Measurements from ENCODE around the gene OMP.

The OMP gene

GRCh38 chr11:77120571-77120970 lies 17.9 kb downstream of the OMP start:
- Histone ChIP-seq H3K27ac (ENCODE audit: extremely low read depth, low read depth, low read length) (no peak overlapping the region), H3K4me3 (ENCODE audit: low read depth, low read length) (no peak overlapping the region), H3K9me3 (ENCODE audit: control insufficient read depth, insufficient read depth, low read depth, low read length) (no peaks in the 10 kb centered on the region), H3K36me3 (ENCODE audit: control insufficient read depth in 2 of 2, insufficient read depth in 1 of 2, low read length in 2 of 2) (no peaks in the 10 kb centered on the region), H3K4me1 (ENCODE audit: control insufficient read depth, insufficient read depth, low read length) (no peaks in the 10 kb centered on the region)
- ChIA-PET CTCF (interaction anchor here (0.7 to 1.4 kb wide), 3 partner anchors 7 to 386 kb away, joined by 3 to 4 read pairs (median 3); no protein-coding TSS in a partner anchor), POLR2A (no interaction called here)
- TF ChIP-seq ZNF518A (tag by site-specific recombination; conservative IDR thresholded peaks at IDR 0.05; ENCODE audit: low read depth), result no peak
- TF ChIP-seq ZNF76 (tag by site-specific recombination; IDR thresholded peaks at IDR 0.05; ENCODE audit: borderline replicate concordance, low read depth), result no peak
- TF ChIP-seq ZSCAN16 (tag by site-specific recombination; IDR thresholded peaks at IDR 0.05), result no peak
- no peak for TF ChIP-seq ZNF510 (tag by site-specific recombination; IDR thresholded peaks at IDR 0.05; ENCODE audit: insufficient replicate concordance)
- no peak for TF ChIP-seq PRDM2 (tag by site-specific recombination; IDR thresholded peaks at IDR 0.05; ENCODE audit: borderline replicate concordance)
- TF ChIP-seq, protein P1, sequence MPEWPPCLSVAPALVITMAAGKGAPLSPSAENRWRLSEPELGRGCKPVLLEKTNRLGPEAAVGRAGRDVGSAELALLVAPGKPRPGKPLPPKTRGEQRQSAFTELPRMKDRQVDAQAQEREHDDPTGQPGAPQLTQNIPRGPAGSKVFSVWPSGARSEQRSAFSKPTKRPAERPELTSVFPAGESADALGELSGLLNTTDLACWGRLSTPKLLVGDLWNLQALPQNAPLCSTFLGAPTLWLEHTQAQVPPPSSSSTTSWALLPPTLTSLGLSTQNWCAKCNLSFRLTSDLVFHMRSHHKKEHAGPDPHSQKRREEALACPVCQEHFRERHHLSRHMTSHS (tag by site-specific recombination; IDR thresholded peaks at IDR 0.05), result no peak
- TF ChIP-seq ZBTB1 (tag by site-specific recombination; IDR thresholded peaks at IDR 0.05), result no peak
- no peak for TF ChIP-seq ZNF639 (tag by site-specific recombination; IDR thresholded peaks at IDR 0.05)
- TF ChIP-seq ZNF416 (tag by site-specific recombination; IDR thresholded peaks at IDR 0.05), result no peak
- TF ChIP-seq BCL11B (tag by site-specific recombination; IDR thresholded peaks at IDR 0.05; ENCODE audit: low read depth), result no peak
- TF ChIP-seq, protein P2, sequence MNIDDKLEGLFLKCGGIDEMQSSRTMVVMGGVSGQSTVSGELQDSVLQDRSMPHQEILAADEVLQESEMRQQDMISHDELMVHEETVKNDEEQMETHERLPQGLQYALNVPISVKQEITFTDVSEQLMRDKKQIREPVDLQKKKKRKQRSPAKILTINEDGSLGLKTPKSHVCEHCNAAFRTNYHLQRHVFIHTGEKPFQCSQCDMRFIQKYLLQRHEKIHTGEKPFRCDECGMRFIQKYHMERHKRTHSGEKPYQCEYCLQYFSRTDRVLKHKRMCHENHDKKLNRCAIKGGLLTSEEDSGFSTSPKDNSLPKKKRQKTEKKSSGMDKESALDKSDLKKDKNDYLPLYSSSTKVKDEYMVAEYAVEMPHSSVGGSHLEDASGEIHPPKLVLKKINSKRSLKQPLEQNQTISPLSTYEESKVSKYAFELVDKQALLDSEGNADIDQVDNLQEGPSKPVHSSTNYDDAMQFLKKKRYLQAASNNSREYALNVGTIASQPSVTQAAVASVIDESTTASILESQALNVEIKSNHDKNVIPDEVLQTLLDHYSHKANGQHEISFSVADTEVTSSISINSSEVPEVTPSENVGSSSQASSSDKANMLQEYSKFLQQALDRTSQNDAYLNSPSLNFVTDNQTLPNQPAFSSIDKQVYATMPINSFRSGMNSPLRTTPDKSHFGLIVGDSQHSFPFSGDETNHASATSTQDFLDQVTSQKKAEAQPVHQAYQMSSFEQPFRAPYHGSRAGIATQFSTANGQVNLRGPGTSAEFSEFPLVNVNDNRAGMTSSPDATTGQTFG (tag by site-specific recombination; IDR thresholded peaks at IDR 0.05; ENCODE audit: borderline replicate concordance), result no peak
- TF ChIP-seq, protein P3, sequence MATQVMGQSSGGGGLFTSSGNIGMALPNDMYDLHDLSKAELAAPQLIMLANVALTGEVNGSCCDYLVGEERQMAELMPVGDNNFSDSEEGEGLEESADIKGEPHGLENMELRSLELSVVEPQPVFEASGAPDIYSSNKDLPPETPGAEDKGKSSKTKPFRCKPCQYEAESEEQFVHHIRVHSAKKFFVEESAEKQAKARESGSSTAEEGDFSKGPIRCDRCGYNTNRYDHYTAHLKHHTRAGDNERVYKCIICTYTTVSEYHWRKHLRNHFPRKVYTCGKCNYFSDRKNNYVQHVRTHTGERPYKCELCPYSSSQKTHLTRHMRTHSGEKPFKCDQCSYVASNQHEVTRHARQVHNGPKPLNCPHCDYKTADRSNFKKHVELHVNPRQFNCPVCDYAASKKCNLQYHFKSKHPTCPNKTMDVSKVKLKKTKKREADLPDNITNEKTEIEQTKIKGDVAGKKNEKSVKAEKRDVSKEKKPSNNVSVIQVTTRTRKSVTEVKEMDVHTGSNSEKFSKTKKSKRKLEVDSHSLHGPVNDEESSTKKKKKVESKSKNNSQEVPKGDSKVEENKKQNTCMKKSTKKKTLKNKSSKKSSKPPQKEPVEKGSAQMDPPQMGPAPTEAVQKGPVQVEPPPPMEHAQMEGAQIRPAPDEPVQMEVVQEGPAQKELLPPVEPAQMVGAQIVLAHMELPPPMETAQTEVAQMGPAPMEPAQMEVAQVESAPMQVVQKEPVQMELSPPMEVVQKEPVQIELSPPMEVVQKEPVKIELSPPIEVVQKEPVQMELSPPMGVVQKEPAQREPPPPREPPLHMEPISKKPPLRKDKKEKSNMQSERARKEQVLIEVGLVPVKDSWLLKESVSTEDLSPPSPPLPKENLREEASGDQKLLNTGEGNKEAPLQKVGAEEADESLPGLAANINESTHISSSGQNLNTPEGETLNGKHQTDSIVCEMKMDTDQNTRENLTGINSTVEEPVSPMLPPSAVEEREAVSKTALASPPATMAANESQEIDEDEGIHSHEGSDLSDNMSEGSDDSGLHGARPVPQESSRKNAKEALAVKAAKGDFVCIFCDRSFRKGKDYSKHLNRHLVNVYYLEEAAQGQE (tag by site-specific recombination; IDR thresholded peaks at IDR 0.05), result no peak
- TF ChIP-seq IKZF3 (tag by site-specific recombination; IDR thresholded peaks at IDR 0.05), result no peak
- TF ChIP-seq SCRT2 (tag by site-specific recombination; IDR thresholded peaks at IDR 0.05), result no peak
